MCF 10A (cell line): ENCODE data around the gene GPR78. TPM values are rescaled to one million over a fixed set of nuclear protein-coding genes. Genes with fewer than 3 reads are reported as not detected.
"Not testable (repeated sequence)": the region's sequence is repeated elsewhere in the genome, so short reads cannot be mapped to it uniquely, and the experiment has no call there.

Experiments
- BruUV-seq: library from RNA; stranded (reverse); fragments of 400-500 nt; replicated peaks from 2 replicates; lab custom pipeline; 2021; lab: Mats Ljungman, UMichigan
- CTCF ChIA-PET: fragments of 300-600 bp; sonication (Branson Sonifier 250); formaldehyde crosslinking; extraction: SDS; loops from one replicate; lab custom pipeline; 2021; ENCODE audit warnings: antibody characterized with exemption, inconsistent platforms; lab: Yijun Ruan, JAX
- POLR2A ChIA-PET: fragments of 300-600, 350-650 bp; sonication (Branson Sonifier 250); formaldehyde crosslinking; extraction: SDS; loops from one replicate; lab custom pipeline; 2020; ENCODE audit warnings: antibody characterized with exemption, inconsistent platforms; lab: Yijun Ruan, JAX
- DNase-seq: peaks from one replicate; pipeline ENCODE4 v3.0.0-alpha.2; 2018; ENCODE audit not compliant: unreplicated experiment
- H3K27ac Mint-ChIP-seq: one replicate; pipeline ENCODE4 v1.8.0; 2022; ENCODE audit warnings: mild to moderate bottlenecking, low read depth, mixed read lengths; ENCODE audit not compliant: unreplicated experiment
- H3K27me3 Mint-ChIP-seq: one replicate; pipeline ENCODE4 v1.8.0; 2022; ENCODE audit warnings: mixed read lengths; ENCODE audit not compliant: insufficient read depth, unreplicated experiment
- H3K36me3 Mint-ChIP-seq: one replicate; pipeline ENCODE4 v1.8.0; 2022; ENCODE audit warnings: mild to moderate bottlenecking, moderate library complexity, mixed read lengths; ENCODE audit not compliant: insufficient read depth, unreplicated experiment
- H3K4me1 Mint-ChIP-seq: one replicate; pipeline ENCODE4 v1.8.0; 2022; ENCODE audit warnings: mixed read lengths; ENCODE audit not compliant: insufficient read depth, unreplicated experiment
- H3K4me3 Mint-ChIP-seq: one replicate; pipeline ENCODE4 v1.8.0; 2022; ENCODE audit warnings: mild to moderate bottlenecking, moderate library complexity, mixed read lengths; ENCODE audit not compliant: unreplicated experiment
- H3K9me3 Mint-ChIP-seq: one replicate; pipeline ENCODE4 v1.8.0; 2022; ENCODE audit warnings: mixed read lengths; ENCODE audit not compliant: unreplicated experiment
- CTCF ChIP-seq: fragments of 200-600 bp; IDR thresholded peaks from one replicate; pipeline ENCODE4 v1.8.0; 2022; ENCODE audit warnings: antibody characterized with exemption, mild to moderate bottlenecking; ENCODE audit not compliant: unreplicated experiment
- intact Hi-C: fragments of 100-400 bp; cut with micrococcal nuclease; formaldehyde crosslinking; loops from 2 replicates; pipeline ENCODE4 v1.14.1; 2022
- total RNA-seq: library from RNA; stranded (reverse); gene quantifications from 2 replicates; pipeline ENCODE4 v1.2.3, GENCODE V29; 2022

Gene GPR78
- total RNA-seq, 1 experiment from 2014 or later: not detected

GRCh38 chr4:8574796-8575370, 5.3 kb upstream of the GPR78 start:
- no peaks in the 10 kb centered on the region for H3K4me1 Mint-ChIP-seq

GRCh38 chr4:8575457-8575856, 4.7 kb upstream of the GPR78 start:
- Mint-ChIP-seq H3K9me3 (no peaks in the 10 kb centered on the region), H3K4me1 (no peaks in the 10 kb centered on the region), H3K27me3 (peaks cover 53% of the 10 kb centered on the region), H3K36me3 (no peaks in the 10 kb centered on the region), H3K27ac (peak overlapping the region; percentile 46), H3K4me3 (no peak overlapping the region)
- intact Hi-C loops: no loop called here
- DNase-seq: no peak
- ChIA-PET CTCF (no interaction called here), POLR2A (no interaction called here)
- no TSS peak for BruUV-seq
- no peak for TF ChIP-seq CTCF

More at GRCh38 chr4:8574796-8575370, 5.3 kb upstream of the GPR78 start:
- Mint-ChIP-seq H3K9me3 (no peaks in the 10 kb centered on the region), H3K4me3 (no peak overlapping the region), H3K27me3 (peaks cover 47% of the 10 kb centered on the region), H3K36me3 (no peaks in the 10 kb centered on the region), H3K27ac (no peak overlapping the region)
- ChIA-PET CTCF (no interaction called here), POLR2A (no interaction called here)
- TF ChIP-seq CTCF: no peak
- no peak for DNase-seq
- BruUV-seq: no TSS peak
- intact Hi-C loops: no loop called here

GRCh38 chr4:8576591-8576990, 3.6 kb upstream of the GPR78 start:
- H3K27me3 Mint-ChIP-seq: peaks cover 53% of the 10 kb centered on the region
- intact Hi-C loops, CTCF ChIA-PET, BruUV-seq, H3K4me1 Mint-ChIP-seq, H3K4me3 Mint-ChIP-seq, H3K9me3 Mint-ChIP-seq, H3K36me3 Mint-ChIP-seq, DNase-seq, H3K27ac Mint-ChIP-seq, POLR2A ChIA-PET: not testable (repeated sequence)

GRCh38 chr4:8577046-8577445, 3.1 kb upstream of the GPR78 start:
- BruUV-seq: no TSS peak
- intact Hi-C loops: no loop called here

More at GRCh38 chr4:8577046-8577445, 3.1 kb upstream of the GPR78 start:
- DNase-seq: no peak
- Mint-ChIP-seq H3K4me3 (no peak overlapping the region), H3K36me3 (no peaks in the 10 kb centered on the region), H3K9me3 (no peaks in the 10 kb centered on the region), H3K27ac (no peak overlapping the region), H3K4me1 (no peaks in the 10 kb centered on the region), H3K27me3 (peaks cover 53% of the 10 kb centered on the region)
- POLR2A ChIA-PET: no interaction called here
- TF ChIP-seq CTCF: no peak
- CTCF ChIA-PET: interaction anchor here (0.6 to 0.8 kb wide), 3 partner anchors 43 to 340 kb away, joined by 3 to 5 read pairs (median 3); no protein-coding TSS in a partner anchor
